Endometrial microvascular endothelial cells (primary cell): ENCODE results near the gene CCS. TPM values are rescaled to one million over a fixed set of nuclear protein-coding genes. Genes with fewer than 3 reads are reported as not detected.
"Not testable (repeated sequence)": the region's sequence is repeated elsewhere in the genome, so short reads cannot be mapped to it uniquely, and the experiment has no call there.

Source experiments
- in situ Hi-C: cut with HindIII; loops from 2 replicates; pipeline ENCODE4 v1.10.0; 2017; ENCODE audit warnings: low sequenced_read_pairs, low pct_unique_long_range_greater_than_20kb; ENCODE audit errors: inconsistent ontology term
- total RNA-seq: library from RNA; depleted of rRNA; stranded (reverse); fragments of >200 nt; gene quantifications from one replicate; pipeline ENCODE4 v1.2.3, GENCODE V29; 2015; ENCODE audit errors: inconsistent ontology term

Gene CCS
- total RNA-seq, 1 donor from 2014 or later: 27.9 TPM

DNA sequence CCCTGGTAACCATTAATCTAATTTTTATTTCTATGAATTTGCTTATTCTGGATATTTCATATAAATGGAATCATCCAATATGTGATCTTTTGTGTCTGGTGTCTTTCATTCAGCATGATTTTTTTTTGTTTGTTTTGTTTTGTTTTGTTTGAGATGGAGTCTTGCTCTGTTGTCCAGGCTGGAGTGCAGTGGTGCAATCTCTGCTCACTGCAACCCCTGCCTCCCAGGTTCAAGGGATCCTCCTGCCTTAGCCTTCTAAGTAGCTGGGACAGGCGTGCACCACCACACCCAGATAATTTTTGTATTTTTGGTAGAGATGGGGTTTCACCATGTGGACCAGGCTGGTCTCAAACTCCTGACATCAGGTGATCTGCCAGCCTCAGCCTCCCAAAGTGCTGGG, 7.5 kb upstream of the CCS start:
- in situ Hi-C loops: not testable (repeated sequence)

DNA sequence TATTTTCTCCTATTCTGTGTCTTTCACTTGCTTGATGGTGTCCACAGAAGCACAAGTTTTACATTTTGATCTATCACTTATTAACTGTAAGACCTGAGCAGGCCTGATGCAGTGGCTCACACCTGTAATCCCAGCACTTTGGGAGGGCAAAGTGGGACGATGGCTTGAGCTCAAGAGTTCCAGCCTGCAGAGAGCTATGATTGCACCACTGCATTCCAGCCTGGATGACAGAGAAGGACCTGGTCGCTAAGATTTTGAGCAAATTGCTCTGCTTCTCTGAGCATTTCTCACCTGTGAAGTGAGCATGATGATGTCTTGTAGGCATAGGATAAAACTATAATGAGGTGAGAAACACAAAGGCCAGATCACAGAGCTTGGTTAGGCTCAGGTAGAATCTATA, 6.8 kb upstream of the CCS start:
- in situ Hi-C loops: no loop called here

DNA sequence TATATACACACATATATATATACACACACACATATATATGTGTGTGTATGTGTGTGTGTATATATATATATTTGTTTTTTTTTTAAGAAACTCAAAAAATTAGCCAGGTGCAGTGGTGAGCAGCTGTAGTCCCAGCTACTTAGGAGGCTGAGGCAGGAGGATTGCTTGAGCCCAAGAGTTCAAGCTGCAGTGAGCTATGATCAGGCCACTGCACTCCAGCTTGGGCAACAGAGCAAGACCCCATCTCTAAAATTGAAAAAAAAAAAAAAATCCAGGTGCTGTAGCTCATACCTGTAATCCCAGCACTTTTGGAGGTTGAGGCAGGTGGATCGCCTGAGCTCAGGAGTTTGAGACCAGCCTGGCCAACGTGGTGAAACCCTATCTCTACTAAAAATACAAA, 3.7 kb upstream of the CCS start:
- in situ Hi-C loops: not testable (repeated sequence)

DNA sequence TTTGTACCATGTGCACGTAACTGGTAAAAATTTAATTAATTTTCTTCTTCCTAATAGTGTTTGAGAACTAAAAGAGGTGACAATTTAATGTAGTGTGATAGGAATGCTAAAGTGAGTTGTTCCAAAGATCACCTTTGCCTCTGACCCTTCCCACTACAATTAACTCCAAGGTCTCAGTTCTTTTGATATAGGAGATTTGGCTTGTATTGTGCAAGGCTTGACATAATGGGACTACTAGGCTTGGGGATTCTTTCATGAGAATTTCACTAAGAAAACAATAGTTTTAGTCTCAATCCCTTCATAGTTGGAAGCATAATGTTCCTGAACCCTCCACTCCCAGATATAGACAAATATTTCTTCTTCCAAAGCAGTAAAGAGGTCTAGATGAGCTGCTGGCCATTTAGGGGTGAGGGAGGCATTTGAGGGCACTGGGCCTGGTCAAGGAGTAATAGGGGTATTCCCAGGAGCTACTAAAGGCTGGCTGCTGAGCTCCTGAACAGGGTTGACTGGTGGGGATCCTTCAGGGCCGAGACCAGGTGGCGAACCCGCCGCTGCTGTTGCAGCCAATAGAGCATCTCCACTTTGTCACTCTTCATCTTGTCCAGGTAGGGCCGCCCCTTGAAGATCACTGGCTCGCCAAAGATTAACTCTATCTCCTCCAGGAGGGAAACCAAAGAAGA, 2.8 kb upstream of the CCS start:
- in situ Hi-C loops: no loop called here

DNA sequence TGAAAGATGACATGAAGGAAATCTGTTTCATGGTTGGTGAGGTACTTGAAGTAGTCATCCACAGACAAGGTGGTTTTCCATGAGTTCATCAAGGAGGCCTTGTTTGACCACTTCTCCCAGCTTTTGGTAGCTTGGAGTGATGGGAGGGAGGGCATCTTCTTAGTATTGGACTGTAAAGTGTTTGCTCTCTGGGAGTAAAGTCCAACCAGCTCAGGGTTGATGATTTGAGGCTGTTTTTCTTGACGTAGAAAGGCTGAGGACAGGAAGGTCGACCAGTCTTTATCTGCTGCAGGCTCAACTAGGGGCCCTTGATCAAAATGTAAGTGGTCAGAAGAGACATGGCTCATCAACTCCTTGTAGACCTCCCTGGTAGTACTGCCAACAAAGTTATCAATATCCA, 1.8 kb upstream of the CCS start:
- in situ Hi-C loops: no loop called here

DNA sequence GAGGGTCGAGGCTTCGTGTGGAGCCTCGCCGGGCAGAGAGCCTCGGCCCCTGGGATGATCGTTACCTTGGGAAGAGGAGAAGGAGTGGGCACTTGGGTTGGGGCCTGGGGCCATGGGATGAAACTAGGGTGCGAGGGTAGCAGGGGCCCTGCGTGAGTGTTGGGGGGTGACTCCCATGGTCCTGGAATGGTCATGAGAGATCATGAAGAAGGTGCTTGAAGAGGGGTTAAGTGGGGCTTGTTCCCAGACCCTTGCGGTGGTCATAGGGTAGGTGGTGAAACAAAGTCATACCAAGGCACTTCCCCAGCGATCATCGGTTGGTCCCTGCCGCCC, 284 bp downstream of the CCS start:
- in situ Hi-C loops: no loop called here

DNA sequence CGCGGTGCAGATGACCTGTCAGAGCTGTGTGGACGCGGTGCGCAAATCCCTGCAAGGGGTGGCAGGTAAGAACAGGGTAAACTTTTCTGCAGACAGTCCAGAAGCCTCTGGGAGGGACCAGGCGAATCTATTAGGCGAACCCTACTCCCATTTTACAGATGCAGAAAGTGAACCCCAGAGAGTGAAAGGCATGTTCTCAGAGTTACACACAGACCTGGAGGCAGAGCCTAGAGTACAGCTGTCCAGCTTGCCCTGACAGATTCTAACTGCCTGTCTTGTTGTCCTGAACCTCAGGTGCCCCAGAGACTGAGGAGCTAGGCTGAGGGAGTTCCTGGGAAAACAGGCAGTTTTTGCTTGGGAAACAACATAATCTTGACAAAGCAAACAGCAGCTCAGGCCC, 665 bp downstream of the CCS start:
- in situ Hi-C loops: no loop called here

DNA sequence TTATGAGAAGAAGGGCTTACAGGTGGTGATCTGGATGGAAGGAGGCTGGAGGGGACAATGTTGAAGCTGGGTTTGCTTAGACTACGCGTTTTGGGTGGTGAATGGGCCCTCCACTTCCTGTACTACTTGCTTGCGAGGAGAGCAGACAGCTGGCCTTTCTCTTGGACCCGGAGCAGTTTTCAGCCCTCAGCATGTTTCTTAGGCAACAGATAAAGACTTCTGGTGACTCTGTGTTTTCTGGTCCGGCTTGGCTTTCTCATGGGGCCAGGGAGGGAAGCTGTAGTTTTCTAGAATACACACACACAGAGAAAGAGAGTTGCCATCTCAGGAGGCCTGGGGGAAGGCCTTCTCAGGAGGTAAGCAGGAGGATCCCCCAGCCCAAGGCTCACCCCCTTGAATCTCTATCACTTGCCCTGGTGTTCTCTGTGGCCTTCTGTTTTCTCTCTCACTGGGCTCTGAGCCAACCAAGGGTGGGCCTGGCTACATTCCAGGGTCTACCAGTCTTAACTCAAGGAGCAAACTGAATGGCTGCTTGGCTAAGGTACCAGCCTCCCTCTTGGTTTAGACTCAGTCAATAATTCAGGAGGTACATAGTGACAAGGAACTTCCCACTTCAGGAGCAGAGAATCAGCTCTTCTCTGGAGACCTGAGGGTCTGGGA, 2.4 kb downstream of the CCS start:
- in situ Hi-C loops: no loop called here

DNA sequence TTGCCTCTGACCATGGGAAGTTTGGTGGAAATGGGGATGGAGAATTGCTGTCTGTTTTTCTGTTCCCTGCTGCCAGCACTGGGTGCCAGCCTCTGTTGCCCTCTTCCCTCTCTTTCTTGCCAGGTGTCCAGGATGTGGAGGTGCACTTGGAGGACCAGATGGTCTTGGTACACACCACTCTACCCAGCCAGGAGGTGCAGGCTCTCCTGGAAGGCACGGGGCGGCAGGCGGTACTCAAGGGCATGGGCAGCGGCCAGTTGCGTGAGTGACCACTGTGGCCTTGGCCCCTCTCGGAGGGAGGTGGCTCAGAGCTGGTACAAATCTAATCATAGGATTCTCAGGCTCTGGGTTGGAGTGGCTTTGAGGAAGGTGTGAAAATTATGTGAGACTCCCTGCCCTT, 6.0 kb downstream of the CCS start:
- in situ Hi-C loops: no loop called here

DNA sequence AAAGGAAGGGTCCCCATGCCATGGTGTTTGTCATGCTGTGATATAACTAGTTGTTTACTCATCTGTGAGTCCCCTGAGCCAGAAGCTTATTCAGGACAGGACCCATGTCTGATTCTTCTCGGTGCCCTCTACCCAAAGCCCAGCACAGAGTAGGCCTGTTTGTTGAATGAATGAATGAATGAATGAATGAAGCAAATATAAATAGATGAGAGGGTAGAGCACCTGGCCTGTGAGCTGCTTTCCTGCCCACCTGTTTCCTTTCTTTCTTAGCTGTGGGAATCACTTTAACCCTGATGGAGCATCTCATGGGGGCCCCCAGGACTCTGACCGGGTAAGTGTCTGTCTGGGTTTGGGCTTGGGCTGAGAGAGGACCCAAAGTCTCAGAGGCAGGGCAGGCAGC, 7.2 kb downstream of the CCS start:
- in situ Hi-C loops: no loop called here

DNA sequence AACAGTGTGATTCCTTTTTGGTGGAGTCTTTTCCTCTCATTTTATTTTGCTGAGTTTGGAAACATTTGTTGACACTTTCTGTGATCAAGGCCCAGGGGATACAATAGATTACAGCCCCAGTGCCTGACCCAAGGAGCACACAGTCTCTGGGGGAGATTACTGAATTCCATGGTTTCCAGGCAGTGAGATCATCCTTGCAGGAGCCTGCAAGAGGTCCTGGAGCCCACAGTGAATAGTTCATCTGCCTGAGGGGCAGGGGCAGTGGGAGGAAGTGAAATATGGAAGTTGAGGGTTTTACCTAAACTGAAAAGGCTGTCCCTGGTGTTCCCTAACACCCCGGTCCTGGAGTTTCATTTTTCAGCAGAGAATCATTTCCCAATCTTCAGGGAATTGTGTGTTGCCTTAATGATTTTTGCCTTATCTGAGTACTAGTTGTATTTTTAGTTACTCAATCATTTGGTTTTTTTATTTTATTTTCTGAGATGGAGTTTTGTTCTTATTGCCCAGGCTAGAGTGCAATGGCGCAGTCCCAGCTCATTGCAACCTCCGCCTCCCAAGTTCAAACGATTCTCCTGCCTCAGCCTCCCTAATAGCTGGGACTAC, 7.7 kb downstream of the CCS start:
- in situ Hi-C loops: no loop called here

DNA sequence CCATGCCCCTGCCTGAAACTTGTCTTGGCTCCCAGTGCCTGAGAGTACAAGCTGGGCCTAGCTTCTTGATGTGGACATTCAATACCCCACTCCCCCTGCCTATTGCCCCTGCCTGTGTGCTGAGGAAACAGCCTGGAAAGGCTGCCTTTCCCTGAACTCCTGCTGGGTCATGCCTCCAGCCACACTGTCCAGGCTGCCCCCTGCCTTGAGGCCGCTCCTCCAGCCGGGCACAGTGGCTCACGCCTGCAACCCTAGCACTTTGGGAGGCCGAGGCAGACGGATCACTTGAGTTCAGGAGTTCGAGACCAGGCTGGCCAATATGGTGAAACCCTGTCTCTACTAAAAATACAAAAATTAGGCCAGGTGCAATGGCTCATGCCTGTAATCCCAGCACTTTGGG, 10.1 kb downstream of the CCS start:
- in situ Hi-C loops: no loop called here

DNA sequence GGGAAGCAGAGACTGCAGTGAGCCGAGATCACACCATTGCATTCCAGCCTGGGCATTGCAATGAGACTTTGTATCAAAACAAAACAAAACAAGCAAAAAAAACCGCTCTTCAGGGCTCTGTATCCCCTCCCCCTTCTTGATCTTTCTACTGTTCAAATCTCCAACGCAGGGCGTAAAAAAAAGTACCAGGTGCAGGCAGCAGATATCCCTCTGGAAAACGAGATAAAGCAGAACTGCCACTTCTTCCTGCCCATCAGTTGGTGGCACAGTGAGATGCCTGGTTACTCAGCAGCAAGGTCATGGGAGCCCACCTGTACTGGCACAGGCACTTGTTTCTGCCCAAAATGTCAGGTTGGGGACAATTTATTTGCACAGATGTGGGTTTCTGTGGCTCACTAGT, 11.2 kb downstream of the CCS start:
- in situ Hi-C loops: no loop called here

DNA sequence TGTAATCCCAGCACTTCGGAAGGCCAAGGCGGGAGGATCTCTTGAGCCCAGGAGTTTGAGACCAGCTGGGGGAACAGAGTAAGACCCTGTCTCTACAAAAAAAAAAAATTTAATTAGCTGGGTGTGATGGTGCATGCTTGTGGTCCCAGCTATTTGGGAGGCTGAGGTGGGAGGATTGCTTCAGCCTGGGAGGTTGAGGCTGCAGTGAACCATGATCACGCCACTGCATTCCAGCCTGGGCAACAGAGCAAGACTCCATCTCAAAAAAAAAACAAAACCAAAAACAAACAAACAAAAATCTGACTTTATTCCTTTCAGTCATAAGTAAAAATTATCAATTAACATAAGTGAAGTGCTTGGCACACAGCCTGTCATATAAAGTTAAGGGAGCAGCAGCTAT, 13.6 kb downstream of the CCS start:
- in situ Hi-C loops: not testable (repeated sequence)

DNA sequence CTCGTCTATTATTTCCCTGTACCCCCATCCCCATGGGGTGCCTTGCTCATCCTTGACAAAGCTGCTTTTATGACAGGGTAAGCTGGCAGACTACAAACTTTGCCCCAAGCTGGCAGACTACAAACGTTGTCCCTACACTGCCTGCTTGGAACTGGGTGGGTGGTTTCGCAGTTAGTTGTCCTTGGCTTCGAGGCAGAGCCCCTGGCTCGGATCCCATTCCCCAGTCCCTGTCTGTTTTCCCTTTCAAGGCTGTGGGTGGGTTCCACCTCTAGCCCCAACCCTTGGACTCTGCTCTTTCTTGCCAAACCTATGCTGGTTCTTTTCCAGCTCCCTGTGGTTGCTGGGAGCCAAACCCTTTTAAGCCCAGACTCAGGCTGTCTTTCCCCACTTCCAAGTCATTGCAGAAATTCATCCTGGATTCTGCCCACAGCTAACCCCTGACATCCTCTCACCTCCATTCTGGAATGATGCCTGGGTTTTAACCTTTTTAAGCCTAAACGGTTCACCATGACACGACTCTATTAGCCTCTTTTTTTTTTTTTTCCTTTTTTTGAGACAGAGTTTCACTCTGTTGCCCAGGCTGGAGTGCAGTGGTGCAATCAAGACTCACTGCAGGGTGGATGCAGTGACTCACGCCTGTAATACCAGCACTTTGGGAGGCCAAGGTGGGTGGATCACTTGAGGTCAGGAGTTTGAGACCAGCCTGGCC, 14.3 kb downstream of the CCS start:
- in situ Hi-C loops: no loop called here

DNA sequence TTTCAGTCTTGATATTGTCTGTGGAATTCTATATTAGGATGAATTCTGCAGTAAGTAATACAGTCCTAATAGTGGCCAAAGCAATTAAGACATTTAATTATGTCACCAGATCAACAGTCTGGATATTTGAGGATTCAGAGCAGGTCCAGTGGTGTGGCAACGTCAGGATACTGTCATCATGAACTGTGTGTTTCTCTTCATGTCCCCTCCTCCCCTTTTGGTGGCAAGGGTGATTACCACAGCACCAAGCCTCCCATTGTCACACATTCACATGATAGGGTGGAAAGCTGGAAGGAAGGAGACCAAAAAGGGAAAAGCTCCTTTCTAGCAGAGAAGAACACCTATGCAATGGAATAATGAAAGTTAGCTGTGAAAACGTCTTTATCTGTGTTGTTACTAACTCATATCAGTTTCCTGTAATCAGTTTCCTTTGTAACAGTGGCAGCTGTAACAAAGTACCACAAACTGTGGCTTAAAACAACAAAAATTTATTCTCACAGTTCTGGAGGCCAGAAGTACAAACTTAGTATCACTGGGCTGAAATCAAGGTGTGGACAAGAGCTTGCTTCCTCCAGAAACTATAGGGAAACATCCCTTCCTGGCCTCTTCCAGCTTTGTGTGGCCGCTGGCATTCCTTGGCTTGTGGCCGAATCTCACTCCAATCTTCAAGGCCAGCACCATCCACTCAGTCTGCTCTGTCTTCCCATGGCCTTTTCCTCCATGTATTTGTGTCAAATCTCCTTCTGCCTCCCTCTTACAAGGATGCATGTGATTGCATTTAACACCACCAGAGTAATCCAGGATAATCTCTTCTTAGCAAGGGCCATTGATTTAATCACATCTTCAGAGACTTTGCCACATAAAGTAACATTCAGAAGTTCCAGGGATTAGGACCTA, 17.0 kb downstream of the CCS start:
- in situ Hi-C loops: no loop called here

DNA sequence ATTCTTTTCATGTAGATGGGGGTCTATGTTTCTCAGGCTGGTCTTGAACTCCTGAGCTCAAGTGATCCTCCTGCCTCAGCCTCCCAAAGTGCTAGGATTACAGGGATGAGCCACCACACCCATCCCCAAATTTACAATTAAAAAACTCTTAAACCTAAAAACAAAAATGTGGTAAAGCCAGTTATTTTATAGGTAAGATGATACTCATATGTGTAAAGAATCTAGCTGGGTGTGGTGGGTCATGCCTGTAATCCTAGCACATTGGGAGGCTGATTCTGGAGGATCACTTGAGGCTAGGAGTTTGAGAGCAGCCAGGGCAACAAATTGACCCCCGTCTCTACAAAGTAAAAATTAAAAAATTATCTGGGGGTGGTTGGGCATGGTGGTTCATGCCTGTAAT, 19.5 kb downstream of the CCS start:
- in situ Hi-C loops: no loop called here

DNA sequence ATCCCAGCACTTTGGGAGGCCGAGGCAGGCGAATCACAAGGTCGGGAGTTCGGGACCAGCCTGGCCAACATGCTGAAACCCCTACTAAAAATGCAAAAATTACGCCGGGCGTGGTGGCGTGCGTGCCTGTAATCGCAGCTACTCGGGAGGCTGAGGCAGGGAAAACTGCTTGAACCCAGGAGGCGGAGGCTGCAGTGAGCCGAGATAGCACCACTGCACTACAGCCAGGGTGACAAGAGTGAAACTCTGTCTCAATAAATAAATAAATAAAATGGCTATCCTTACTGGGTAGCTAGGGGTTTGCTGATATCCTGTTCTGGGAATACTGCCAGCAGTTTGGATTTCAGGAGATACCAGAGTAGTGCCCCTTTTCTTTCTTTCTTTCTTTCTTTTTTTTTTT, 21.1 kb downstream of the CCS start:
- in situ Hi-C loops: no loop called here
